Stimulated activated naive B cell treated with anti-CD40 and anti-IgM and Interleukin-4, amounts not matched to agents 10 μg/mL and 1 μg/mL and 100 μg/mL, for 72 hours (primary cell): ENCODE results near the gene FAM221B.

Experiments used
- ATAC-seq, 2 donors: fragments of 150-1000 bp; cut with Tn5 transposase; replicated peaks; 2 replicates each; pipeline ENCODE4 v1.10.0; 2021; ENCODE audit warnings: moderate library complexity in 1 of 2
- DNase-seq: peaks from one replicate; pipeline ENCODE4 v3.0.0; 2021
- H3K27ac Mint-ChIP-seq: one replicate; pipeline ENCODE4 v1.8.0; 2022; ENCODE audit warnings: mild to moderate bottlenecking, mixed read lengths
- H3K27me3 Mint-ChIP-seq, 2 donors: one replicate each; pipeline ENCODE4 v1.8.0; 2022; ENCODE audit warnings: mixed read lengths in 2 of 2
- H3K36me3 Mint-ChIP-seq, 2 donors: one replicate each; pipeline ENCODE4 v1.8.0; 2022; ENCODE audit warnings: mixed read lengths in 2 of 2, mild to moderate bottlenecking in 1 of 2
- H3K4me1 Mint-ChIP-seq, 2 donors: one replicate each; pipeline ENCODE4 v1.8.0; 2022; ENCODE audit warnings: mixed read lengths in 2 of 2, mild to moderate bottlenecking in 1 of 2
- H3K4me3 Mint-ChIP-seq, 2 donors: one replicate each; pipeline ENCODE4 v1.8.0; 2022; ENCODE audit warnings: mild to moderate bottlenecking in 2 of 2, mixed read lengths in 2 of 2, moderate library complexity in 1 of 2
- H3K9me3 Mint-ChIP-seq, 2 donors: one replicate each; pipeline ENCODE4 v1.8.0; 2022; ENCODE audit warnings: mixed read lengths in 2 of 2, mild to moderate bottlenecking in 1 of 2

Gene FAM221B

DNA sequence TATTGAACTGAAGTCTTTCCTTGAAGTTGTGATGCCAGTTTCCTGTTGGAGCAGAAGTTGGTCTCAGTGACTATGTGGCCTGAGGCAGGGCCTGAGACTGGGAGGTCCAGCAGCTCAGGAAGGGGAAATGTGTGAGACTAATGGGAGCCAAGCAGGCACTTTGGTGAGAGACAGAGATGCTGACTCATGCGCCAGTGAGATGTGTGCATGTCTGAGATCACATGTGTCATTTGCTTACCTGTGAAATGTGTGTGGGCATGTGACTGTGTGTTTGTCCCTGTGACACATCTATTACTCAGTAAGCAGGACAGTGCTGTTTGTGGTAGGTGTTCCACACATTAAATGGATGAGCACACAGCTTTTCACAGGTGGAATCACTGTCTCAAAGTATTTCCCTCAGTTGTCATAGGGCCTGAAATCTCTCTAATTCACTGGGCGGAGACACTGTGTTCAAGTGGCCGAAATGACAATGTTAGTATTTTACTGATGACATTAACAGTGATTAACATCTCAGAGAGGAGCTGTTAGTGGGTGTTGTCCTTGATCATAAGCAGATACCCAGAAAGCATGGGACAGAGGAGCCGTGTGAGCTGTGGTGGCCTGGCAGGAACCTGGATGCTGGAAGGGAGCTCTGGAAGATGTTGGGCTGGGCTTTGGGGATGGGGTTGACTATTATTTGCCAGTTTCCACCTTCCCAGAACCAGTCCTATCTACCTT lies 29.7 kb downstream of the FAM221B start:
- H3K27me3 Mint-ChIP-seq: no peaks in the 10 kb centered on the region
- ATAC-seq (peak; percentile 48 to 60), DNase-seq (no peak)
- peak overlapping the region; percentile 25 for H3K27ac Mint-ChIP-seq
- peaks cover 6 to 7% of the 10 kb centered on the region in 2 donors for H3K4me1 Mint-ChIP-seq
- no peaks in the 10 kb centered on the region for H3K9me3 Mint-ChIP-seq
- no peak overlapping the region for H3K4me3 Mint-ChIP-seq
- H3K36me3 Mint-ChIP-seq: peaks cover 30 to 37% of the 10 kb centered on the region in 2 donors

DNA sequence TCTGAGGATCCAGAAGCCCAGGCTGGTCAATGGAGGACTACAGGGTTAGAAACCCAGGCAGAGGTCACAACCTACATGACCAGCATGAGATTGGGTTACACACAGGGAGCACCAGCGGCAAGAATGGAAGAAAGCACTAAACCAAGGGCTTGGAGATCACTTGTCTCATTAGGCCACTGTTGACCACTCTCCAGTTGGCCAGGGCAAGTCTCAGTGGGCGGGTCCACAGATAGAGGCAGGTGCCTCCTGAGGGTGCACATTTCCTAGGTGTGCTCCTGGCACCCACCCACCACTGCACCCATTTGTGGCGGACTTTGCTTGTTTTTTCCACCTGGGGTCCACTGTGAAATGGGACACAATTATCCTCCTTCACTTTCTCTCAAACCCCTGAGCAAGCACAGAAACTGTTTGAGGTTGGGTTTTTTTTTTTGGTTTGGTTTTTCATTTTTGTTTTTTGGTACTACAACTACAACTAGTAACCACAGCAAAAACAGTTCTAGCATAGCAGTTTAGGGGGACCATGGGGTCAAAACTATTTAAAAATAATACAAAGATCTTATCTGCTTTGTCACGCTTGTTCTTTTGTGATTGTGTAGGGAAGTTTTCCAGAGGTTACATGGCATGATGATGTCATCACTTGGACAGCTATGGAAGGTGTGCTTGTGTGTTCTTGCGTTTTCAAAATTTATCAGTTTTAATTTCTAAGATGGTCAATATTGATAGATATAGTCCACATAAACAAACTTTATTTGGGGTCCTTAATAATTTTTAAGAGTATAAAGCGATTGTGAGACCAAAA lies 31.0 kb downstream of the FAM221B start:
- Mint-ChIP-seq H3K27ac (no peak overlapping the region), H3K4me3 (no peak overlapping the region), H3K36me3 (peaks cover 32 to 41% of the 10 kb centered on the region in 2 donors), H3K9me3 (no peaks in the 10 kb centered on the region), H3K4me1 (peaks cover 6 to 7% of the 10 kb centered on the region in 2 donors), H3K27me3 (no peaks in the 10 kb centered on the region)
- no peak for ATAC-seq
- no peak for DNase-seq

DNA sequence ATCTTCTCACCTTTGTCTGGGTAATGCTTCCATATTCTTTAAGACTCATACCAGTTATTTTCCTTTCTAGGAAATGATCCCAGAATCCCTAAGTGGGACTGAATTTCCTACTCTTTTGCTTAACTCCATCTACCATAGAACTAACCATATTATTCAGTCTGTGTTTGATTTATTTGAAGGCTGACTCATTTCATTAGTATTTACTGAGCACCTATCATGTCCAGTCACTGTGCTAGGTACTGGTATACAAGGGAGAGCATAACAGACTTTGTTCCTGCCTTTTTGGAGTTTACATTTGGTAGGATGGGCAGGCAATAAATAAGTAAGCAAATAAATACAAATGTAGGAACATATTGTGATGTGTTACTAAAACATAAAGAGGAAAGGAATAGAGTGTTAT lies 32.8 kb downstream of the FAM221B start:
- no peaks in the 10 kb centered on the region for H3K9me3 Mint-ChIP-seq
- H3K4me1 Mint-ChIP-seq: peaks cover 12% of the 10 kb centered on the region in 2 donors
- peaks cover 6% of the 10 kb centered on the region in 2 donors for H3K27me3 Mint-ChIP-seq
- ATAC-seq: no peak
- peaks cover 22 to 31% of the 10 kb centered on the region in 2 donors for H3K36me3 Mint-ChIP-seq
- DNase-seq: no peak
- no peak overlapping the region for H3K27ac Mint-ChIP-seq
- H3K4me3 Mint-ChIP-seq: no peak overlapping the region

DNA sequence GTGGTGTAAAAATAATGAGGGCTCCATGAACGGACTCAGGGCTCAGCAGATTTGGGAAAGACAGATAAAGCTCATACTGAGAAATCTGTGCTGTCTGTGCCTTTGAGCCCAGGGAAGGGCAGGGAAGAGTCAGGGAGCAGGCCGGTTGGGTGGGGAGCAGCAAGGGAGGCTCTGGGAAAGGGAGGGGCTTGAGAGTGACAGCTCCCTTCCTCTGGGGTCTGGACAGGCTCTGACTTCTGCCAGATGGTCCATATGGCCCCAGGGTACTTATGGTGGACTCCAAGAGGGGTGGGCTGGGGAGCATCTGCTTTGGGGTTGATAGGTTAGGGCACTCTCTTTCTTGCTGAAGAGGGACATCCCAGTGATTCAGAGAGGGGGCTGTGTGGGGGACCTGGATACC lies 35.1 kb downstream of the FAM221B start:
- peaks cover 15 to 26% of the 10 kb centered on the region in 2 donors for H3K36me3 Mint-ChIP-seq
- no peak overlapping the region for H3K4me3 Mint-ChIP-seq
- H3K27me3 Mint-ChIP-seq: peaks cover 9 to 12% of the 10 kb centered on the region in 2 donors
- peaks cover 13 to 22% of the 10 kb centered on the region in 2 donors for H3K4me1 Mint-ChIP-seq
- H3K27ac Mint-ChIP-seq: no peak overlapping the region
- no peaks in the 10 kb centered on the region for H3K9me3 Mint-ChIP-seq
- no peak for DNase-seq
- no peak for ATAC-seq

DNA sequence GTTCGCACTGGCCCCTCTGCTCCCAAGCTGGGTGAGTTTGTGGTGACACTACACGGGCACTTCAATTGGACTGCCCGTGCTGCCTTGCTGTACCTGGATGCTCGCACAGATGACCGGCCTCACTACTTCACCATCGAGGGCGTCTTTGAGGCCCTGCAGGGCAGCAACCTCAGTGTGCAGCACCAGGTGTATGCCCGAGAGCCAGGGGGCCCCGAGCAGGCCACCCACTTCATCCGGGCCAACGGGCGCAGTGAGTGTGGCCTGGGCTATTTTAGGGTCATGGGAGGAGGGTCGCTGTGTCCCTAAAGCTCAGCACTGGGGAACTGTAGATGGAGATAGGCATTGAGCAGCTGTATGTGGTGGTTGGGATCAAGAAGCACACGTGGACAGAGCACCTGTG lies 35.7 kb downstream of the FAM221B start:
- Mint-ChIP-seq H3K4me3 (peak overlapping the region in 1 of 2 donors; percentile 31), H3K9me3 (no peaks in the 10 kb centered on the region), H3K4me1 (peaks cover 13 to 21% of the 10 kb centered on the region in 2 donors), H3K27me3 (peaks cover 9 to 12% of the 10 kb centered on the region in 2 donors), H3K36me3 (peaks cover 15 to 27% of the 10 kb centered on the region in 2 donors), H3K27ac (peak overlapping the region; percentile 60)
- no peak for ATAC-seq
- DNase-seq: no peak

DNA sequence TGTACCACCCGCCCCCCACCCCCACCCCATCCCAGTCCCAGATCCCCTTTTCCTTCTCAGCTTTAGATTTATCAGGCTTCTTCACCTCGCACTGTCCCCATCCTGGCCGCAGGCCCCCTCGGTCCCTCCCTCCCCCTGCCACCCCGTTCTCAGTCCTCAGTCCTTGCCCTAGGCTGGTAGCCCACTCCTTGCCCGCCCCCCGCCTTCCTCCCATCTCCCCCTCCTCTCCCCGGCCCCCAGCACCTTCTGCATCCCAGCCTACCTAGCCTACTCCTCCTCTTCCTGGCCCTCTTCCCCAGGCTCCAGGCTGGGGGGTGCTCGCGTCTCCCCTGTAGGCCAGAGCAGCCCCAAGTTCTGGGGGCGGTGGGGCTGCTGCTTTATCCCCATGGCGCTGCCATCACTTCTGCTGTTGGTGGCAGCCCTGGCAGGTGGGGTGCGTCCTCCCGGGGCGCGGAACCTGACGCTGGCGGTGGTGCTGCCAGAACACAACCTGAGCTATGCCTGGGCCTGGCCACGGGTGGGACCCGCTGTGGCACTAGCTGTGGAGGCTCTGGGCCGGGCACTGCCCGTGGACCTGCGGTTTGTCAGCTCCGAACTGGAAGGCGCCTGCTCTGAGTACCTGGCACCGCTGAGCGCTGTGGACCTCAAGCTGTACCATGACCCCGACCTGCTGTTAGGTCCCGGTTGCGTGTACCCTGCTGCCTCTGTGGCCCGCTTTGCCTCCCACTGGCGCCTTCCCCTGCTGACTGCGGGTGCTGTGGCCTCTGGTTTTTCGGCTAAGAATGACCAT lies 36.3 kb downstream of the FAM221B start:
- DNase-seq: no peak
- no peaks in the 10 kb centered on the region for H3K9me3 Mint-ChIP-seq
- H3K27ac Mint-ChIP-seq: no peak overlapping the region
- H3K4me3 Mint-ChIP-seq: peak overlapping the region in 1 of 2 donors; percentile 31
- peaks cover 15 to 33% of the 10 kb centered on the region in 2 donors for H3K36me3 Mint-ChIP-seq
- H3K27me3 Mint-ChIP-seq: peaks cover 9 to 12% of the 10 kb centered on the region in 2 donors
- ATAC-seq: no peak
- peaks cover 13 to 21% of the 10 kb centered on the region in 2 donors for H3K4me1 Mint-ChIP-seq

DNA sequence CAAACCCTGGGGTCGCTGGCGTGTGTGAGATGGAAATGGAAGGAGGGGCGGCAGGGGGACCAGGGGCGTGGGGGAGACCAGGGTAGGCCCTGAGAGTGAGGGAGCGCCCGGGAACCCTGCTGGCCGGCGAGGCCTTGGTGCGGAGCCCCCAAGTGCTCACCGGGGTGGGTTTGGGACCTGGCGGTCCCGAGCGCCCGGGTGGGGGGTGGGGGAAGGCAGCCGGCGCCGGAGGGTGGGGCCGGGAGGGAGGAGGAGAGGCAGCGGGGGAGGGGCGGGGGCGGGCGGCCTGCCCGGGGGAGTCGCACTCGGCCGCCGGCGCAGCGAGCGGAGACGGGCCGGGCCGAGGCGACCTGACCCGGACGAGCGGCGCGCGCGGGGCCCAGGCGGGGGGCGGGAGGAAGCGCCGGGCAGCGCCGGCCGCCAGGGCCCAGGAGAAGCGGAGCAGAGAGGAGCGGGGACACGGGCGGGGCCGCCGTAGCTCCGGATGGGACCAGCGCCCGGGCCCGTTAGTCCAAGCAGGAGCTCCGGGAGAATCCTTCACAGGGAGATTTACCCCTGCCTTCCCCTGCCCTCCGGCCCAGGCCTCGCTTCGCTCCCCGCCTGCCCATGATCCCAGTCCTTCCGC lies 37.1 kb downstream of the FAM221B start, which contains the start of gene NPR2:
Gene NPR2 (plus strand): TSS at position 295 of the 625 bp plus-strand sequence. CDS start 818 bp downstream, outside the sequence.
- Mint-ChIP-seq H3K4me1 (peaks cover 11 to 21% of the 10 kb centered on the region in 2 donors), H3K4me3 (peak within 1 kb of the TSS; percentile 73 to 74), H3K36me3 (peaks cover 16 to 31% of the 10 kb centered on the region in 2 donors), H3K27ac (peak within 1 kb of the TSS; percentile 44), H3K27me3 (peaks cover 9 to 12% of the 10 kb centered on the region in 2 donors), H3K9me3 (no peaks in the 10 kb centered on the region)
- no peak for DNase-seq
- ATAC-seq: no peak

DNA sequence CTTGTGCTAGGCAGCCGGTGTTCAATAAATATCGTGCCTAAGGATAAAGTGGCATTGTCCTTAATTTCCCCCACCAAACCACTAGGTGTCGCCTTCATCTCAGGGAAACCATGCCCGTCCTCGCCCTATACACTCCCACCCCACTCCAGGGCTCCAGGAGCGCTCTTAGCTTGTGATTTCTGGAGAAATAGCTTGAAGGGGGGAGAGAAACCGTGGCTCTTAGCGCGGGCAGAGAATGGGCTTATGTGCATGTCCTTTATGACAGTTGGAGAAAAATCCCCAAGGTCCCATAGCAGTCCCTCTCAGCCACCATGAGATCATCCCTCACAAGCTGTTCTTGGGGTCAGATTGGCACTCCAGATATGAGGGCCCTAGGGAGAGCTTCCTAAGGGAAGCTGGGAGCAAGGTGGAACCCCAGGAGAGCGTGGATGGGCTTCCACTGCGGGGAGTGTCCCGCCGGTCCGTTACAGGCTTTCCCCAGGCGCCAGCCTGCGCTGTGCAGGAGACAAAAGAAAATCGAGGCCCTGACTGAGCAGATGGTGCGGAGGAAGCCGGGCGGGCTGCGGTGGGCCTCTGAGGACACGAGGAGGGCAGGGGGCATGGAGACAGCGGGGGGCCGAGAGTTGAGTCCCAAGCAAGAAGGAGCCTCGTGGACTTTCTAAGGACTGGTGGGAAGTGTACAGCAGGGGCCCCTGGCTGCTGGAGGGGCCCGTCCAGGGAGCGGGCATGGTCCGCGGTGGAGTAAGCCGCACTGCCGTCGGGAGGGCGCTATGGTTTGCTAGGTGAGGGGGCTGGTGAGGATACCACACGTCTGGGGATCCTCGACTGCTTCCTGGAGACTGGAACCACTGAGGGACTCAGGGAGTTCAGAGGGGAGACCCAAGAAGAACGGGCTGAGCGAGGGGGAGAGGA lies 37.9 kb downstream of the FAM221B start:
- Mint-ChIP-seq H3K4me1 (peaks cover 11 to 25% of the 10 kb centered on the region in 2 donors), H3K4me3 (peak overlapping the region; percentile 73 to 74), H3K9me3 (no peaks in the 10 kb centered on the region), H3K36me3 (peaks cover 19 to 36% of the 10 kb centered on the region in 2 donors), H3K27me3 (peaks cover 9 to 12% of the 10 kb centered on the region in 2 donors), H3K27ac (peak overlapping the region; percentile 44)
- peak; percentile 92 to 93 for ATAC-seq
- DNase-seq: peak; percentile 35

DNA sequence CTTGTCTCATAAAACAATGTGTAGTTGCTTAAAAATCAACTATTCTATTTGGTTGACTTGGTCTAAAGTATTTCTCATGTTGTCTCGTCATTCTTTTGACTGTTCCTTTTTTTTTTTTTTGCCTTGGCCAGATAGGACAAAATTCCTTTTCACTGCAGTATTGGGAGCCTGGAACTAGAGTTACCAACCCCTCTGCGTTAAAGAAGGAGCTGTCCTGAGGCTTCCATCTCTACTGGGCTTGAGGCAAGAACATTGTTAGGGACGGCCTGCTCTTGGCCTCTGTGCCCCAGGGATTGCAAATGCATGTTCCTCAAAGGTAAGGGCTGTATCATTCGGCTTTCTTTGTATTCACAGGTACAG lies 38.5 kb downstream of the FAM221B start:
- ATAC-seq: no peak
- Mint-ChIP-seq H3K4me1 (peaks cover 11 to 32% of the 10 kb centered on the region in 2 donors), H3K27ac (no peak overlapping the region), H3K36me3 (peaks cover 20 to 37% of the 10 kb centered on the region in 2 donors), H3K4me3 (no peak overlapping the region), H3K9me3 (no peaks in the 10 kb centered on the region), H3K27me3 (peaks cover 9 to 12% of the 10 kb centered on the region in 2 donors)
- no peak for DNase-seq

DNA sequence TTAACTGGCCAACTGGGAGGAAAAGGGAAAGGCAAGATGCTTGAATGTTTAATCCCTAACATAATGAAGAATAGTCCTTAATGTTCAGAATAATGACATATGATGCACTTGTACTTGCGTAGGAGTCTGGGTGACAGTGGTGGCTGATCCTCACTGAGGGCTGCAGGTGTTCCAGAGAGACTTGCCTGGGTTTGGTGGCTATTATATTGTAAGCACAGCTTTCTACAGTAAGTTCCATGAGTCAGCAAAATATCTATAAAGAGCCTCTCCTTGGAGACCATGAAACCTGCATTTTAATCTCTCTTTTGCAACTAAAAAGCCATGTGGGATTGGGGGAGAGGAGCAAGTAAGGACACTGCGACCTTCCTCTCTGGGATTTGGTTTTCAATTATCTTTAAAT lies 39.0 kb downstream of the FAM221B start:
- Mint-ChIP-seq H3K4me1 (peaks cover 11 to 35% of the 10 kb centered on the region in 2 donors), H3K4me3 (no peak overlapping the region), H3K27me3 (peaks cover 9 to 12% of the 10 kb centered on the region in 2 donors), H3K9me3 (no peaks in the 10 kb centered on the region), H3K36me3 (peaks cover 20 to 37% of the 10 kb centered on the region in 2 donors), H3K27ac (no peak overlapping the region)
- no peak for DNase-seq
- ATAC-seq: no peak

DNA sequence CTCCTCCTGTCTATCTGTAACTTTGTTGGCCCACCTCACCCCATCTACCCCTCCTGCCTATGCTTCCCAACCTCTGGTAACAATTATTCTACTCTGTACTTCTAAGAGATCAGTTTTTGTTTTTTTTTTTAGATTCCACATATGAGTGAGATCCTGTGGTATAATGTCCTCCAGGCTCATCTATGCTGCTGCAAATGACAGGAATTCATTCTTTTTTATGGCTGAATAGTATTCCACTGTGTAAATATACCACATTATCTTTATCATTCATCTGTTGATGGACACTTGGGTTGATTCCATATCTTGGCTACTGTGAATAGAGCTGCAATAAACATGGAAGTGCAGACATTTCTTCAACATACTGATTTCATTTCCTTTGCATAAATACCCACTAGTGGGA lies 45.1 kb downstream of the FAM221B start:
- H3K9me3 Mint-ChIP-seq: peaks cover 0 to 1% of the 10 kb centered on the region in 2 donors
- H3K27me3 Mint-ChIP-seq: no peaks in the 10 kb centered on the region
- ATAC-seq: no peak
- peaks cover 19 to 44% of the 10 kb centered on the region in 2 donors for H3K36me3 Mint-ChIP-seq
- no peak for DNase-seq
- H3K4me1 Mint-ChIP-seq: peaks cover 0 to 14% of the 10 kb centered on the region in 2 donors
- H3K27ac Mint-ChIP-seq: no peak overlapping the region
- no peak overlapping the region for H3K4me3 Mint-ChIP-seq

DNA sequence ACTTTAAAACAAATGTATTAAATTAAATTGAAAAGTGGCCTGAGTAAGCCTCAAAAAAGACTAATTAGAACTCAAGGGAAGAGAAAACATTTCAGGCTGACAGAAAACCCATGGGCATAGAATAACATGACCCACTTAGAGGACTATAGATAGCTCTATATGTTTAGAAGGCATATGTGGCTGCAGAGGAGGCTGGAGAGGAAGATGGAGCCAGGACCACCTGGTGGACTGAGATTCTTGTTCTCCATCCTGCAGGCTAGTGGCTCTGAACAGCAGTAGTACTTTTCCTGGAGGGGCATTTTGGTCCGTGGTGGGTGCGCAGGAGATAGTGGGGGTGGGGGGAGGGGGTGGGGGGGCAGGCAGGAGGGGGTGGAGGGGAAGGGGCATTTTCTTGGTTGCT lies 47.5 kb downstream of the FAM221B start:
- Mint-ChIP-seq H3K4me1 (peaks cover 2 to 25% of the 10 kb centered on the region in 2 donors), H3K9me3 (peaks cover 0 to 1% of the 10 kb centered on the region in 2 donors), H3K27ac (no peak overlapping the region), H3K4me3 (no peak overlapping the region), H3K36me3 (peaks cover 17 to 32% of the 10 kb centered on the region in 2 donors), H3K27me3 (no peaks in the 10 kb centered on the region)
- DNase-seq (no peak), ATAC-seq (no peak)

DNA sequence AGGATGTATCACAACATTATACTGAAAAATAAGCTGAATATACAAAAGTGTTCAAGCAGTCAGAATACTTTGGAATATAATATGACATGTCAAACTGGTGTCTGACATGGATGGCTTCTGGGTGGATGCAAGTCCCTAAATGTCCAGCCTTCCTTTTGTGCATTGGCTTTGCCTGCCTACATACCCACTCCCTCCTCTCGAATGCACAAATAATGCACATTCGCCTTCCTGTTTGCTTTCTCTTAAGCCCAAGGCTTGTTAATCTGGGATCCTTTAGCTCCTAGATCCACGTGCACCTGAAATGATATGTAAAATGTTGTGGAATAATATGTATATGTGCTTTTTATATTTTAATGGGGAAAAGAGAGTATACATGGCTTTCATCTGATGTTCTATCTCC lies 50.0 kb downstream of the FAM221B start:
- ATAC-seq: no peak
- Mint-ChIP-seq H3K4me3 (no peak overlapping the region), H3K27ac (no peak overlapping the region)

More for the DNA sequence above, 50.0 kb downstream of the FAM221B start:
- DNase-seq: no peak
- Mint-ChIP-seq H3K4me1 (peaks cover 11 to 31% of the 10 kb centered on the region in 2 donors), H3K27me3 (no peaks in the 10 kb centered on the region), H3K36me3 (peaks cover 10 to 20% of the 10 kb centered on the region in 2 donors), H3K9me3 (peaks cover 0 to 1% of the 10 kb centered on the region in 2 donors)
